ENCODE data around the gene FRMD4A.
"Not testable (repeated sequence)": the region's sequence is repeated elsewhere in the genome, so short reads cannot be mapped to it uniquely, and the experiment has no call there.

DNA sequence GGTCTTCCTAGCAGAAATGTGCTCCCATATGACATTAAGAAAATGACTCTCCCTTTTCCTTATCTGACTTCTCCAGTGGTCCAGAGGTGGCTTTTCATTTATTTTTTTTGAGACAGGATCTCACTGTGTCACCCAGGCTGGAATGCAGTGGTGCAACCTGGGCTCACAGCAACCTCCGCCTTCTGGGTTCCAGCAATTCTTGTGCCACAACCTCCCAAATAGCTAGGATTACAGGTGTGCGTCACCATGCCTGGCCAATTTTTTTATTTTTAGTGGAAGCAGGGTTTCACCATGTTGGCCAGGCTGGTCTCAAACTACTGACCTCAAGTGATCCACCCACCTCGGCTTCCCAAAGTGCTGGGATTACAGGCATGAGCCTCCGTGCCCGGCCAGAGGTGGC is 563.6 kb downstream of the FRMD4A start:
- TF ChIP-seq, protein P1, sequence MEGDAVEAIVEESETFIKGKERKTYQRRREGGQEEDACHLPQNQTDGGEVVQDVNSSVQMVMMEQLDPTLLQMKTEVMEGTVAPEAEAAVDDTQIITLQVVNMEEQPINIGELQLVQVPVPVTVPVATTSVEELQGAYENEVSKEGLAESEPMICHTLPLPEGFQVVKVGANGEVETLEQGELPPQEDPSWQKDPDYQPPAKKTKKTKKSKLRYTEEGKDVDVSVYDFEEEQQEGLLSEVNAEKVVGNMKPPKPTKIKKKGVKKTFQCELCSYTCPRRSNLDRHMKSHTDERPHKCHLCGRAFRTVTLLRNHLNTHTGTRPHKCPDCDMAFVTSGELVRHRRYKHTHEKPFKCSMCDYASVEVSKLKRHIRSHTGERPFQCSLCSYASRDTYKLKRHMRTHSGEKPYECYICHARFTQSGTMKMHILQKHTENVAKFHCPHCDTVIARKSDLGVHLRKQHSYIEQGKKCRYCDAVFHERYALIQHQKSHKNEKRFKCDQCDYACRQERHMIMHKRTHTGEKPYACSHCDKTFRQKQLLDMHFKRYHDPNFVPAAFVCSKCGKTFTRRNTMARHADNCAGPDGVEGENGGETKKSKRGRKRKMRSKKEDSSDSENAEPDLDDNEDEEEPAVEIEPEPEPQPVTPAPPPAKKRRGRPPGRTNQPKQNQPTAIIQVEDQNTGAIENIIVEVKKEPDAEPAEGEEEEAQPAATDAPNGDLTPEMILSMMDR (IDR thresholded peaks at IDR 0.05; ENCODE audit: low read depth, low read length): not testable (repeated sequence)
- not testable (repeated sequence) for TF ChIP-seq POLR2A (IDR thresholded peaks at IDR 0.05; ENCODE audit: extremely low read depth, insufficient read length)

All from NB4 (cell line).